Uterus (tissue), 2 donors: ENCODE data around the gene PHF24.

Experiments used
- CTCF ChIP-seq, 4 experiments: fragments of 200-600 bp in 2 of 4; fragments of 450-650 bp in 2 of 4; sonication (generic) in 2 of 4; IDR thresholded peaks; one replicate each; pipeline ENCODE4 v1.5.1; 2016 to 2019; ENCODE audit warnings: antibody characterized with exemption in 4 of 4, mild to moderate bottlenecking in 2 of 4, moderate library complexity in 1 of 4
- POLR2A ChIP-seq, 2 donors: fragments of 450-650 bp; IDR thresholded peaks; one replicate each; pipeline ENCODE4 v1.6.1; 2016; ENCODE audit warnings: antibody characterized with exemption in 2 of 2, mild to moderate bottlenecking in 1 of 2, moderate library complexity in 1 of 2

GRCh38 chr9:35014517-35014916 is 56.4 kb downstream of the PHF24 start:
- TF ChIP-seq CTCF (IDR thresholded peaks at IDR 0.05) (no peak), POLR2A (IDR thresholded peaks at IDR 0.05) (no peak)
